Cerebellar cortex (tissue), 1 donor: ENCODE data around the gene SHISA6.

Experiments
- DNase-seq: peaks from one replicate; pipeline ENCODE4 v3.0.0-alpha.2; 2015; ENCODE audit warnings: low spot score

The SHISA6 gene

GRCh38 chr17:11240841-11241610, at the start of gene SHISA6:
TSS of gene SHISA6 (plus strand) at chr17:11241213.
- DNase-seq, result no peak

GRCh38 chr17:11195801-11196200, 45.2 kb upstream of the SHISA6 start:
- no peak for DNase-seq

DNA sequence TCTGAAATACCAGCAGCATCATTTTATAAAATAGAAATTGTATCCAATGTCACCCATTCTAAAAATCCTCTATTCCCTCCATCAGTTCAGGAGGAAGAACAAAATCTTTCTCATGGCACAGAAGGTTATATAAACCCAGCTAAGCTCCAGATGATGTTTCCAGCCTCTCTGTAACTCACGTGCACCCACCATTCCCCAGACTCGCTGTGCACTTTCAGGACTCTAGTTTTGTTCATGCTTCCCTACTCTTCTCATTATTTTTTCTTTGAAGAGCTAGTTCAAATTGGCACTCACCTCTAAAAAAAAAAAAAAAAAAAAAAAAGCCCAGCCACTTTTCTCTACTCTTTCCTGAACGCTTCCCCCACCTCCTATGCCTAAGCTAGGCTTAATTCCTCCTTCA, 36.0 kb upstream of the SHISA6 start:
- no peak for DNase-seq

DNA sequence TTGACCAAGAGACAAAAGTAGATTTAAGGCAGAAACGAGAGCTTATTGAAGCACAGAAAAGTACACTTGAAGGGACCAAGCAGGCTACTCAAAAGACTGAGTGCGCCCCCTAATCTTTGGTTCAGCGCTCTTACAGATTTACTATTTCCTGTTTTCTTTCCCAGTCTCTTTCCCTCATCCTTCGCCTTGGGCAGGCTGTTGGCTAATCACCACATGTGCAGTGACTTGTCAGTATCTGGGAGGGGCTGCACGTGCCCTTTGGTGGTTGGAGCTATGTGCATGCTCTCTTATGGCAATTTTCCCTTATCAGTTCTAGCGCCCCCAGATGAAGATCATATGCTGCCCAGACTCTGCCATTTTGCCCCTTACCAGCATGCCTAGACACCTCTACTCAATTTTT, 35.4 kb upstream of the SHISA6 start:
- no peak for DNase-seq

GRCh38 chr17:11209906-11210305, 31.1 kb upstream of the SHISA6 start:
- DNase-seq, result no peak

DNA sequence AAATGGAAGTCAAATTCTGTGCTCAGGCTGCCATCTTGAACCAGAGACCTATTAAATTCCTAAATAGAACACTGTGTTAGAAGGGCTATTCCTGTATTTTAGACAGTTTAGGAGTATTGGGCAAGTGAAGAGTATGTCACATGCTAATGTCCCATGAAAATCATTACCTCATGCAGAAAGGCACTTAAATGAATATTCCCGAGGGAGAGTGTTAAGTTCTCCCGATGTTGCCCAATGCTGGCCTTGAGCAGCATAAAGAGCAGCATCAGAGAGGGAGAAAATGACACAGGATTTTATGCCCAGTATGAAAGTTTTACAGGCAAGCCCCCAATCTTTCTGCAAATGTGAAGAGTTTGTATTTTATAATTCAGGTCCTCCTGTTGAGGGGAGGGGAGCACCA, 28.2 kb upstream of the SHISA6 start:
- no peak for DNase-seq

DNA sequence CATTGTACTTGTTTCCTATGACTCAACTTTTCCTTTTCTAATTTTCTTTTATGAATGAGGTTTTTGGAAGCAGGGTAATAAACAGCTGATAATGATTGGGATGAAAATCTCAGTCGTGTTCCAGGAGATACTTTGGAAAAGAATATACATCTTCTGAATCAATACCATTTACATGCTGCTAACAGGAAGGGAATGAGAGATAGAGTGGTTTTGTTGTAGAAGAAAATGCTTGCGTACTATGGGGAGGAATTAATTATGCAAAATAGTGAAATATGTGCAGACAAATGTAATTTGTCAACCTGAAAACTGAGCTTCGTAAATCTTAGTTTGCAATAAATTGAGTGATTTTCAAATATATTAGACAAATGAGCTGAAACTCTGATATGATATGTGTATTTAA, 24.0 kb upstream of the SHISA6 start:
- no peak for DNase-seq

GRCh38 chr17:11221196-11221595, 19.8 kb upstream of the SHISA6 start:
- DNase-seq, result no peak

DNA sequence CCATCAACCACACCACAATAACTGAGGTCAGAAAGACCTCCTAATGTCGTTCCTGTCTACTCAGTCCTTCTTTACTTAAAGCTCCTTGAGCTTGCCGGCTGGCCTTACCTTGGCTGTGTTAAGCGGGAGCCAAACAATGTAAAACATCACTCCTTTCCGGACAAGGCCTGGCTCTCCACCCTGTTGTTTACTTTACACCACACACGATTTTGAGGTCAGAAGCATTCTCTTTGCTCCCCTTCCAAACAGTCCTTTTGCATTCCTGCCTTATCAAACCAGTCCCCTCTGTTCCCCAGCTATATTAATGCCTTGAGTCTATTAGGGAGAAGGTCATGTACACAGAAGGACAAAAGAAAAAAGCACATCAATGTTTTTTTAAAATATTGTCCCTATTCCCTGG, 19.3 kb upstream of the SHISA6 start:
- DNase-seq, result no peak

DNA sequence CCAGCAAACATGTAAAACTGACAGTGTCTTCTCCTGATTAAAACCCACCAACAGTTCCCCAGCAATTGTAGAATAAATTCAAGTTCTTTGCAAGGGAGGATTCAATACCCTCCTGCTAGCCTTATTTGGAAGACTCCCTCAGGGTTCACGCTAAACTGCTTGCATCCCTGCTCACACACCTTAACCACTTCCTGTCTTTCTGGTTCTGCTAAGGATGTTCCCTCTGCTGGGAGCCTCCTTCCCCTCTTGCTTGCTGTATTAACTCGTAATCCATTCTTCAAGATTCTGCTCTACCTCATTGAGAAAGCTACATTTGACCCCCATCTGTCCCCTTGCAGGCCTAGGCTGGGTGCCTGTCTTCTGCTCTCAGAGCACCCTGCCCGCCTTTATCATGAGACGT, 2.3 kb upstream of the SHISA6 start:
- DNase-seq, result no peak

GRCh38 chr17:11239379-11239970, 1.5 kb upstream of the SHISA6 start:
- no peak for DNase-seq

DNA sequence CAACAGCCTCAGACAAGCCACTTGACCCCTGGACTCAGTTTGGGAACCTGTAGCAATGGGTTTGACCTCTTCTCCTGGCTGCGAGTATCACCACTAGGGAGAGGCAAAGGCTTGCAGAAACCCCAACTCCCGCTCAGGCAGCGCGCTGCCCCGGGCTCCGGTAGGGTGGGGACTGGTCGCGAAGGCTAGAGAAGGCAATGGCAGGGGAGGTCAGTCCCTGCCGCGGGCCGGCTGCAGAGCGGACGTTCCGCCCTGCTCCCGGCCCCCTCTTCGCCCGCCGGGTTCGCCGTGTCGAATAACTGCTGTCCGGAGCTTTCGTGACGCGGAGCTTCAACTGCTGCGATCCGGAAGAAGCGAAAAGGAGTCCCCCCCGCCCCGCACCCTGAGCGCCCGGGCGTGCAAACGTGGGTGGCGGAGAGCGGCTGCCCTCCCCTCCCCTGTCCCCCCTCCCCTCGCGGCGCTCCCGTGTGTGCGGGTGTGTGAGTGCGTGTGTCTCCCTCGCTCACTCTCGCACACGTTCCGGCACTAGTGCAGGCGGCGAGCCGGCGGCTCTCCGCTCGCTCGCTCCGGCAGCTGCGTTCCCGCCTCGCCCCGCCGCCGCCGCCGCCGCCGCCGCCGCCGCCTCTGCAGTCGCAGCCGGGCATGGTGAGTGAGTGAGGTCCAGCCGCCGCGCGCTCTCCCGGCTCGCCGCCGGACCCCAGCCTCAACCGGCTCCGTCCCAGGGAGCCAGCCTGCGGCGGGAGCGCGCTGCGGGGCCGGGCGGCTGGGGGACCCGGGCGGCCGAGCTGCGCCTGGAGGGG, 772 bp upstream of the SHISA6 start:
- no peak for DNase-seq

GRCh38 chr17:11241611-11242226, 706 bp downstream of the SHISA6 start:
- DNase-seq, result no peak

GRCh38 chr17:11242411-11242810, 1.4 kb downstream of the SHISA6 start:
- no peak for DNase-seq

DNA sequence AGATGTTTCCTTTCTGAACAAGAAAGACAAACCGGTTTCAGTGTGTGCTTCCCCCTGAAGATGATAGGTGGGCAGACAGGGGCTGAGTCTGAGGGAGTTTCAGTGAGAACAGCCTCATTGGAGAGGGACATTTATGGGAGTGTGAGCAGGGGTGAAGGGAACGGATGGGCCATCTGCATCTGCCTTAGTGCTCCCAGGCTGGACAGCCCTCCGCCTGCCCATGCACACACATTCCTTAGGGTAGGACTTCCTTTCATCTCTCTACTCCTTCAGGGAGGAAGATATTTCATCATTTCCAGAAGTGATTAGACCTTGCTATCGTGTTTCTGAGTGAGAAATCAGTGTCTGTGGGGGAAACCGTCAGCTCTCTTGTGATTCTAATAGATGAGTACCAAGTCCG, 3.8 kb downstream of the SHISA6 start:
- DNase-seq, result no peak

- no peak for DNase-seq
Measured at GRCh38 chr17:11245187-11245586, 4.2 kb downstream of the SHISA6 start.

DNA sequence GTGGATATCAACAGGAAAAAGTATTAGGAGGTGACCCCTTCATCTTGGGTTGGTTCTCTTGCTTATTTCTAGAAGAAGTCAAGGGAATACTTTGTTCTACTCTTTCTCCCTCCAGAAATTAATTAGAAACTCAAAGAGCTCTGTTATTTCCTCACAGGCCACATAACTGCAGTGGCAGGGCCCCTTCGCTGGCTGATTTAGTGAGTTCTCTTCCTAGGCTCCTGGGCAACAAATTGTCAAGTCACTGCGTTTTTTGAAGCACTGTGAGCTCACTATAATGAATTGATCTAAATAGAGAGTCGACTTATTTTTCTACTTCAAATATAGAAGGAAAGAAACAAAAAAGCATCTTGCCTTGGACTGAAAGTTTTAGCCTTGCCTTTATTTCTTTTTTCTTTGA, 4.8 kb downstream of the SHISA6 start:
- DNase-seq, result no peak

DNA sequence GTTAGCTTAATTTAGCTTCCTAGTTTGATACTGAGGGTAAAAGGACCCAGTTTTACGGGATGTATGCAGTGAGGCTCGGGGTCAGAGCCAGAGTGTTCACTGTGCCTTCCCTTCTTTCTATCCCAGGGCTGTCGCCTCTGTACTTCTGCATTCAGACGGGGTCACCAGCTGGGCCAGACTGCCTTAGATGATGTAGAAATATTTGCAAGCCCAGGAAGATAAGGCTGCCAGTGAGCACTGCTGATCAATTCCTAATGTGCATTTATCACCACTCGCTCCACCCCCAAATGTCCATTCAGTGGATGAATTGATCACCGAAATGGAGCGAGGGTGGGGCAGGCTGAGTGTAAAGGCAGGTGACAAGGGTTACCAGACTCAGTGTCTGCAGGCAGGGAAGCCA, 9.1 kb downstream of the SHISA6 start:
- DNase-seq, result no peak

DNA sequence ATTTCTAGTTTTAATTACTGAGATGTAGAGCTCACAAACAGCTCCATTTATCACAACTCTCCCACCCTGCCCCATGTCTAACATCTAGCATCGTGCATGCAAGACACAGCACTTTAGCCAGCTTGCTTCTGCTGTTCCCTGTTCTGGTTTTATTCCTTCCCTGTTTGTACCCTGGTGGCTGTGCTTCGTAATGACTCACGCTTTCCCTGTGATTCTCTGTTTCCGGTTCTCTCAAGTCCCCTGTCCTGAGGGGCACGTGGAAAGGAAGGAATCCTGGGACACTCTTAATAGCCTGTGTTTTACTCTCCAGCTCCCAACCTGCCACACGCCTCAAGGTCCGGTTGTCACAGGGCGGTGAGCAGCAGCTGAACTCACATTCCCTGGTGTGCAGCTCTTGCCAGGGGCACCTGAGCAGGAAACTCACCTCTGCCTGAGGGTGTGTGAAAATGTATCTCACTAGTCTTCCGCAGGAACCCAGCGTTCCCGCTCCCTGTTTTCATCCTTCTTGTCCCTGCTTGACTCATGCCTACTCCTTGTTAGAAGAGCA, 10.6 kb downstream of the SHISA6 start:
- DNase-seq, result no peak

- no peak for DNase-seq
Measured at GRCh38 chr17:11252146-11252545, 11.1 kb downstream of the SHISA6 start.

DNA sequence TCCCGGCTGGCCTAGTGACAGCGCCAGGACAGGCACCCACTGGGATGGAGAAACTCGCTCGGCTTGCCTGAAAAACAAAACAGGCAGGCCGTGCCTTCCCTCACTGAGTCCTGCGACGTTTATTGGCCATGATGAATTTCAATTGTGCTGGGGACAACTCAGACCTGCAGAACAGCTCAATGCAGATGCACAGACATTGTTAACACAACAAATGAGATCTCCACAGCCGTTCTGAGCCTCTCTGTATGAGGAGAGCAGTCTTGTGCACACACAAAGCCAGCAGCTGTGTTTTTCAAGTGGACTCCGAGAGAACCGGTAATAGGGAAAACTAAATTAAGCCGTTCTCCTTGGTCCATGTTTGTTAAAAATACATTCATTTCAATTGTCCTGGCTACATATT, 15.9 kb downstream of the SHISA6 start:
- DNase-seq, result no peak

DNA sequence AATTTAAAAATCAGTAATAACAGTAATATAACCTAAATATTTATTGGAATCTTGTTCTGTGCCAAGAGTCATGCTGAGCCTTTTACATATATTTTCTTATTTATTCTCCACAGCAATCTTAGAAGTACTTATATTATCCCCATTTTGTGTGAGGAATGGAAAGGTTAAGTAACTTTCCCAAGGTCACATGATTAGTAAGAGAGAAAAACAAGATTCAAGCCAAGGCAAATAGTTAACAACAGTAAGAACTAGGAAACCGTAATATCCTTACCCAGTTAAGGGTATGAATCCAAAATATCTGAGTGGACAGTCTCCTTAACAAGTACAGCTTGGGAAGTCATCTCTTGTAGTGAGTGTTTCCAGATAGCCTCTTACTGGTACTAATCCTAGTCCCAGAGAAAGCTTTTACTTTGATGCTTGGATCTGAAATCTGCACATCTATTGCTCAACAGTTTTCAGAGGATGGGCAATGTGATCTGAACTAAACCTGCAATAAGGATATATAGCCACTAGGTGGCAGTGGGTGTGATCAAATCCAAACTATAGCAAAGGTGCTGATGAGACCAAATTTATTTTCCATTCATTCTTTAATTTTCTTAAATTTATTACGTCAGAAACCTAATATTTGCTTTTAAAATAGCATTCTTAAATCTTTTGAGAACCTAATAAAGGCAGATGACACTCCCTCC, 23.3 kb downstream of the SHISA6 start:
- DNase-seq, result no peak
